GM18868 (cell line): Measurements from ENCODE around the gene P2RY2.
"Not testable (repeated sequence)": the region's sequence is repeated elsewhere in the genome, so short reads cannot be mapped to it uniquely, and the experiment has no call there.

Experiments
- ATAC-seq: cut with Tn5 transposase; IDR thresholded peaks from one replicate; pipeline ENCODE4 v1.9.1; 2021; ENCODE audit warnings: mild to moderate bottlenecking, moderate library complexity; ENCODE audit not compliant: unreplicated experiment

The P2RY2 gene

GRCh38 chr11:73187854-73188253, 30.2 kb upstream of the P2RY2 start:
- ATAC-seq: no peak

- no peak for ATAC-seq
Observed at GRCh38 chr11:73188301-73188700, 29.8 kb upstream of the P2RY2 start.

- ATAC-seq: peak; percentile 63
Observed at GRCh38 chr11:73189315-73189714, 28.8 kb upstream of the P2RY2 start.

- no peak for ATAC-seq
Observed at GRCh38 chr11:73189723-73190556, 28.1 kb upstream of the P2RY2 start.

- ATAC-seq: no peak
Observed at GRCh38 chr11:73190557-73190885, 27.6 kb upstream of the P2RY2 start.

- no peak for ATAC-seq
Observed at GRCh38 chr11:73191151-73191550, 26.9 kb upstream of the P2RY2 start.

- no peak for ATAC-seq
Observed at GRCh38 chr11:73192272-73192671, 25.8 kb upstream of the P2RY2 start.

GRCh38 chr11:73193251-73194033, 24.6 kb upstream of the P2RY2 start:
- ATAC-seq: peak; percentile 69

GRCh38 chr11:73194034-73194507, 24.0 kb upstream of the P2RY2 start:
- ATAC-seq: no peak

- no peak for ATAC-seq
Observed at GRCh38 chr11:73194593-73194992, 23.5 kb upstream of the P2RY2 start.

GRCh38 chr11:73195191-73196007, 22.7 kb upstream of the P2RY2 start:
- no peak for ATAC-seq

- ATAC-seq: no peak
Observed at GRCh38 chr11:73196576-73196975, 21.5 kb upstream of the P2RY2 start.

GRCh38 chr11:73197348-73197747, 20.7 kb upstream of the P2RY2 start:
- no peak for ATAC-seq

GRCh38 chr11:73197787-73198186, 20.3 kb upstream of the P2RY2 start:
- ATAC-seq: not testable (repeated sequence)

GRCh38 chr11:73198677-73199076, 19.4 kb upstream of the P2RY2 start:
- no peak for ATAC-seq

- no peak for ATAC-seq
Observed at GRCh38 chr11:73199446-73199845, 18.6 kb upstream of the P2RY2 start.

- ATAC-seq: no peak
Observed at GRCh38 chr11:73200256-73200655, 17.8 kb upstream of the P2RY2 start.

- ATAC-seq: no peak
Observed at GRCh38 chr11:73201249-73201648, 16.8 kb upstream of the P2RY2 start.

GRCh38 chr11:73201888-73202780, 15.9 kb upstream of the P2RY2 start:
- no peak for ATAC-seq

- no peak for ATAC-seq
Observed at GRCh38 chr11:73203322-73203721, 14.8 kb upstream of the P2RY2 start.
